Lung (tissue), 13 donors: ENCODE data around the gene GRIPAP1. TPM values are rescaled to one million over a fixed set of nuclear protein-coding genes. Genes with fewer than 3 reads are reported as not detected.

Source experiments
- ATAC-seq: fragments of 200-7000 bp; cut with Tn5 transposase; one replicate; pipeline ENCODE4 v1.9.1; 2020; ENCODE audit warnings: moderate number of reproducible peaks; ENCODE audit not compliant: insufficient read depth, low FRiP score
- DNase-seq, 3 donors: peaks; one replicate each; pipeline ENCODE4 v3.0.0-alpha.2; 2013 to 2017
- H3K27ac ChIP-seq, 2 donors: one replicate each; pipeline ENCODE4 v1.5.1; 2013; ENCODE audit warnings: mild to moderate bottlenecking in 2 of 2, moderate library complexity in 2 of 2, control low read depth in 1 of 2, inconsistent platforms in 1 of 2, low read depth in 1 of 2, low read length in 1 of 2
- H3K27me3 ChIP-seq, 3 donors: one replicate each; pipeline ENCODE4 v1.5.1; 2013; ENCODE audit warnings: low read length in 2 of 3; ENCODE audit not compliant: control insufficient read depth in 3 of 3, insufficient read depth in 3 of 3
- H3K36me3 ChIP-seq, 4 donors: one replicate each; pipeline ENCODE4 v1.5.1; 2013; ENCODE audit warnings: low read length in 4 of 4, mild to moderate bottlenecking in 1 of 4, moderate library complexity in 1 of 4; ENCODE audit not compliant: control insufficient read depth in 4 of 4, insufficient read depth in 4 of 4
- H3K4me1 ChIP-seq, 5 donors: one replicate each; pipeline ENCODE4 v1.5.1; 2013; ENCODE audit warnings: low read length in 5 of 5, mild to moderate bottlenecking in 2 of 5, moderate library complexity in 1 of 5; ENCODE audit not compliant: control insufficient read depth in 5 of 5, insufficient read depth in 5 of 5
- H3K4me3 ChIP-seq: one replicate; pipeline ENCODE4 v1.5.1; 2013; ENCODE audit warnings: mild to moderate bottlenecking, control low read depth, moderate library complexity
- H3K9ac ChIP-seq, 2 donors: one replicate each; pipeline ENCODE4 v1.5.1; 2013; ENCODE audit warnings: low read length in 2 of 2, control low read depth in 1 of 2; ENCODE audit not compliant: insufficient read depth in 1 of 2
- H3K9me3 ChIP-seq, 4 donors: one replicate each; pipeline ENCODE4 v1.5.1; 2013; ENCODE audit warnings: low read length in 3 of 4, mild to moderate bottlenecking in 1 of 4, moderate library complexity in 1 of 4; ENCODE audit not compliant: control insufficient read depth in 4 of 4, insufficient read depth in 3 of 4
- CTCF ChIP-seq: IDR thresholded peaks from 2 replicates; pipeline ENCODE4 v1.5.1; 2012; ENCODE audit warnings: mild to moderate bottlenecking; ENCODE audit errors: control extremely low read depth, extremely low read depth
- WGBS, 2 donors: extraction: QIAGEN DNeasy Blood & Tissue Kit; methylation state at CpG; one replicate each; pipeline ENCODE4 v1.1.7; 2013; 5-methylcytosine and 5-hydroxymethylcytosine counted together
- polyA plus RNA-seq, 2 donors: library from polyadenylated mRNA; stranded (reverse); fragments of 200-250 nt; gene quantifications; one replicate each; pipeline ENCODE4 v1.2.1, GENCODE V29; 2013
- small RNA-seq: library from RNA; depleted of rRNA; stranded (forward); fragments of <200 nt; gene quantifications from one replicate; pipeline ENCODE3, GENCODE V24; 2014; ENCODE audit warnings: low replicate concordance
- total RNA-seq, 2 donors: library from RNA; depleted of rRNA in 1 of 2; stranded (reverse); fragments of >200 nt in 1 of 2; gene quantifications; one replicate each; pipeline ENCODE4 v1.2.1, GENCODE V29; 2014 to 2021
- donor health status: control.
- donor health status: control.
- donor health status: Bipolar disorder and iron deficiency.
- donor health status: healthy.
- donor health status: DM: yes; HTN: yes; CAD: no.

GRIPAP1 gene
- total and polyA plus RNA-seq, 4 donors = 29.2 to 48.9 (median 34.2) TPM

GRCh38 chrX:48924270-48924669, 77.8 kb downstream of the GRIPAP1 start:
- Histone ChIP-seq H3K9me3 (peaks cover 0 to 3% (median 0%) of the 10 kb centered on the region in 4 donors), H3K4me3 (no peak overlapping the region), H3K9ac (no peak overlapping the region), H3K27ac (no peak overlapping the region), H3K36me3 (peaks cover 0 to 11% (median 10%) of the 10 kb centered on the region in 4 donors), H3K4me1 (peaks cover 0 to 3% (median 1%) of the 10 kb centered on the region in 5 donors), H3K27me3 (no peaks in the 10 kb centered on the region)
- TF ChIP-seq CTCF = no peak
- WGBS, 2 donors = 87 to 90% methylated on average over 5 of the region's 5 CpGs
- ATAC-seq = no peak
- no peak for DNase-seq

- TF ChIP-seq CTCF = no peak
- Histone ChIP-seq H3K9me3 (peaks cover 0 to 3% (median 0%) of the 10 kb centered on the region in 4 donors), H3K4me3 (no peak overlapping the region), H3K4me1 (peaks cover 0 to 3% (median 1%) of the 10 kb centered on the region in 5 donors), H3K27me3 (no peaks in the 10 kb centered on the region), H3K36me3 (peaks cover 0 to 11% (median 10%) of the 10 kb centered on the region in 4 donors), H3K27ac (no peak overlapping the region), H3K9ac (no peak overlapping the region)
- no peak for DNase-seq
- 91 to 96% methylated on average over 11 to 13 of the region's 13 CpGs for WGBS, 2 donors
- no peak for ATAC-seq
These were observed 78.3 kb downstream of the GRIPAP1 start for GRCh38 chrX:48923771-48924170.

Small RNAs within 50 kb of the gene (small RNA-seq; reads per million reads assigned to genes)
- gene RNU6-722P = not detected

Other genes starting within 250 kb of the GRIPAP1 start
- gene GLOD5, start 240.5 kb downstream of the GRIPAP1 start, total RNA-seq = 1 to 10 TPM; 1.6 to 2.0 TPM
- gene GLOD5, start 240.5 kb downstream of the GRIPAP1 start, polyA plus RNA-seq = 1 to 10 TPM; 1.7 to 5.1 TPM
- 1 to 10 TPM in 1 of 2 donors, under 1 TPM in 1; 0.43 to 1.2 TPM for gene GATA1, start 215.7 kb downstream of the GRIPAP1 start, total RNA-seq
- 1 to 10 TPM in 1 of 2 donors, under 1 TPM in 1; 0.63 to 1.5 TPM for gene GATA1, start 215.7 kb downstream of the GRIPAP1 start, polyA plus RNA-seq
- gene HDAC6, start 200.2 kb downstream of the GRIPAP1 start, total RNA-seq = 10 to 100 TPM; 84.9 to 90.8 TPM
- gene HDAC6, start 200.2 kb downstream of the GRIPAP1 start, polyA plus RNA-seq = 10 to 100 TPM; 39.7 to 72.0 TPM
- not detected for gene ERAS, start 175.8 kb downstream of the GRIPAP1 start, total RNA-seq
- under 1 TPM in 1 of 2 donors, not detected in 1; 0.24 TPM for gene ERAS, start 175.8 kb downstream of the GRIPAP1 start, polyA plus RNA-seq
- gene PCSK1N, start 166.7 kb downstream of the GRIPAP1 start, total RNA-seq = 10 to 100 TPM in 1 of 2 donors, 1 to 10 TPM in 1; 3.4 to 10.7 TPM
- 1 to 10 TPM; 1.3 to 1.6 TPM for gene PCSK1N, start 166.7 kb downstream of the GRIPAP1 start, polyA plus RNA-seq
- gene TIMM17B, start 104.5 kb downstream of the GRIPAP1 start, total RNA-seq = 10 to 100 TPM; 21.0 to 51.5 TPM
- 10 to 100 TPM; 67.4 to 73.4 TPM for gene TIMM17B, start 104.5 kb downstream of the GRIPAP1 start, polyA plus RNA-seq
- 10 to 100 TPM; 33.2 to 79.7 TPM for gene PQBP1, start 104.3 kb downstream of the GRIPAP1 start, total RNA-seq
- gene PQBP1, start 104.3 kb downstream of the GRIPAP1 start, polyA plus RNA-seq = 100 to 1,000 TPM in 1 of 2 donors, 10 to 100 TPM in 1; 68.2 to 146 TPM
- 10 to 100 TPM; 23.4 to 40.7 TPM for gene SLC35A2, start 90.6 kb downstream of the GRIPAP1 start, total RNA-seq
- 10 to 100 TPM; 16.7 to 41.2 TPM for gene SLC35A2, start 90.6 kb downstream of the GRIPAP1 start, polyA plus RNA-seq
- 10 to 100 TPM; 21.7 to 36.5 TPM for gene PIM2, start 83.2 kb downstream of the GRIPAP1 start, total RNA-seq
- 10 to 100 TPM; 14.8 to 27.4 TPM for gene PIM2, start 83.2 kb downstream of the GRIPAP1 start, polyA plus RNA-seq
- 10 to 100 TPM; 33.3 to 48.2 TPM for gene OTUD5, start 44.7 kb downstream of the GRIPAP1 start, total RNA-seq
- 10 to 100 TPM; 32.4 to 38.1 TPM for gene OTUD5, start 44.7 kb downstream of the GRIPAP1 start, polyA plus RNA-seq
- gene KCND1, start 30.4 kb downstream of the GRIPAP1 start, total RNA-seq = 1 to 10 TPM; 1.4 to 1.7 TPM
- 1 to 10 TPM in 1 of 2 donors, under 1 TPM in 1; 0.65 to 1.3 TPM for gene KCND1, start 30.4 kb downstream of the GRIPAP1 start, polyA plus RNA-seq
- gene TFE3, start 41.1 kb upstream of the GRIPAP1 start, total RNA-seq = 10 to 100 TPM; 28.4 to 51.5 TPM
- gene TFE3, start 41.1 kb upstream of the GRIPAP1 start, polyA plus RNA-seq = 10 to 100 TPM; 34.0 to 63.7 TPM
- 10 to 100 TPM in 1 of 2 donors, 1 to 10 TPM in 1; 5.3 to 11.3 TPM for gene CCDC120, start 56.7 kb upstream of the GRIPAP1 start, total RNA-seq
- gene CCDC120, start 56.7 kb upstream of the GRIPAP1 start, polyA plus RNA-seq = 1 to 10 TPM; 3.8 to 5.1 TPM
- gene PRAF2, start 71.7 kb upstream of the GRIPAP1 start, total RNA-seq = 10 to 100 TPM in 1 of 2 donors, 1 to 10 TPM in 1; 5.6 to 40.8 TPM
- gene PRAF2, start 71.7 kb upstream of the GRIPAP1 start, polyA plus RNA-seq = 10 to 100 TPM; 36.6 to 37.2 TPM
- 10 to 100 TPM; 48.1 to 71.4 TPM for gene WDR45, start 77.6 kb upstream of the GRIPAP1 start, total RNA-seq
- 10 to 100 TPM; 58.5 to 70.1 TPM for gene WDR45, start 77.6 kb upstream of the GRIPAP1 start, polyA plus RNA-seq
- 10 to 100 TPM; 18.1 to 23.1 TPM for gene GPKOW, start 121.5 kb upstream of the GRIPAP1 start, total RNA-seq
- 10 to 100 TPM in 1 of 2 donors, 1 to 10 TPM in 1; 9.1 to 20.6 TPM for gene GPKOW, start 121.5 kb upstream of the GRIPAP1 start, polyA plus RNA-seq
- 10 to 100 TPM in 1 of 2 donors, 1 to 10 TPM in 1; 7.3 to 15.2 TPM for gene MAGIX, start 160.5 kb upstream of the GRIPAP1 start, total RNA-seq
- 10 to 100 TPM in 1 of 2 donors, 1 to 10 TPM in 1; 9.8 to 19.0 TPM for gene MAGIX, start 160.5 kb upstream of the GRIPAP1 start, polyA plus RNA-seq
- 100 to 1,000 TPM in 1 of 2 donors, 1 to 10 TPM in 1; 8.9 to 181 TPM for gene PLP2, start 169.6 kb upstream of the GRIPAP1 start, total RNA-seq
- 100 to 1,000 TPM; 138 to 222 TPM for gene PLP2, start 169.6 kb upstream of the GRIPAP1 start, polyA plus RNA-seq
- gene PRICKLE3, start 184.1 kb upstream of the GRIPAP1 start, total RNA-seq = 10 to 100 TPM; 10.0 to 16.3 TPM
- 10 to 100 TPM in 1 of 2 donors, 1 to 10 TPM in 1; 7.6 to 12.7 TPM for gene PRICKLE3, start 184.1 kb upstream of the GRIPAP1 start, polyA plus RNA-seq
- gene SYP, start 197.9 kb upstream of the GRIPAP1 start, total RNA-seq = 1 to 10 TPM; 3.2 to 5.6 TPM
- 1 to 10 TPM; 4.6 to 5.1 TPM for gene SYP, start 197.9 kb upstream of the GRIPAP1 start, polyA plus RNA-seq
- under 1 TPM; 0.43 to 0.55 TPM for gene CACNA1F, start 231.1 kb upstream of the GRIPAP1 start, total RNA-seq
- gene CACNA1F, start 231.1 kb upstream of the GRIPAP1 start, polyA plus RNA-seq = under 1 TPM; 0.10 to 0.41 TPM
- gene CCDC22, start 233.2 kb upstream of the GRIPAP1 start, total RNA-seq = 10 to 100 TPM; 14.7 to 22.2 TPM
- gene CCDC22, start 233.2 kb upstream of the GRIPAP1 start, polyA plus RNA-seq = 10 to 100 TPM in 1 of 2 donors, 1 to 10 TPM in 1; 7.8 to 16.9 TPM